GM23338 (cell line): ENCODE data around the gene MVP.

ENCODE experiments used
- TF ChIP-seq, protein P1 (sequence below): IDR thresholded peaks from one replicate; pipeline ENCODE4 v1.6.1; 2018; ENCODE audit warnings: antibody characterized with exemption; ENCODE audit not compliant: unreplicated experiment
- TF ChIP-seq, protein P2 (sequence below), 2 experiments: fragments of 200-600 bp in 1 of 2; sonication (generic) in 1 of 2; conservative IDR thresholded peaks; 2 replicates each; pipeline versions ENCODE4 v1.5.1 to v1.6.1; 2016 to 2017; ENCODE audit warnings: antibody characterized with exemption in 2 of 2, low read depth in 2 of 2, mild to moderate bottlenecking in 2 of 2, moderate library complexity in 1 of 2

DNA sequence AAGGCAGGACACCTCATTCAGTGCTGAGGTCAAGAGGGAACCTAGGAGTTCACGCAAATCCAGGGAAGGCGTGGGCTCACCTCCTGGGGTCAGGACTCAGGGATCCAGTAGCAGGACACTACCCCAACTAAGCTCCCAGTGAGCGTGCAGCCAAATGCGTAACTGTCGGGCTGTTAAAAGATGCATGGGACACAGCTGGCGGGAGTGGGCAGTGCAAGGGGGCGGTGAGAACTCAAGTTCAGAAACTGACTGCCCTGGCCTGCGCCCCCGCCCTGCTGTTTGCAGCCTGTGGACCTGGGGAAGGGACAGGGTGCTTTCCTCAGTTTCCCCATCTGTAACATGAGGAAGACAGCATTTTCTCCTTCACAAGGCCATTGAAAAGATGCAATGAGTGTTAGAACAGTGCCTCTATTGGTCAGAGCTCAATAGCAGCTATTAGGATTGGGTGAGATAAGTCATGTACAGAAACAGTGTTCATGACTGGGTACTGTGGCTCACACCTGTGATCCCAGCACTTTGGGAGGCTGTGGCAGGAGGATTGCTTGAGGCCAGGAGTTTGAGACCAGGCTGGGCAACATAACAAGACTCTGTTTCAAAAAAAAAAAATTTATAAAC is 22.6 kb downstream of the MVP start:
- TF ChIP-seq, protein P1, sequence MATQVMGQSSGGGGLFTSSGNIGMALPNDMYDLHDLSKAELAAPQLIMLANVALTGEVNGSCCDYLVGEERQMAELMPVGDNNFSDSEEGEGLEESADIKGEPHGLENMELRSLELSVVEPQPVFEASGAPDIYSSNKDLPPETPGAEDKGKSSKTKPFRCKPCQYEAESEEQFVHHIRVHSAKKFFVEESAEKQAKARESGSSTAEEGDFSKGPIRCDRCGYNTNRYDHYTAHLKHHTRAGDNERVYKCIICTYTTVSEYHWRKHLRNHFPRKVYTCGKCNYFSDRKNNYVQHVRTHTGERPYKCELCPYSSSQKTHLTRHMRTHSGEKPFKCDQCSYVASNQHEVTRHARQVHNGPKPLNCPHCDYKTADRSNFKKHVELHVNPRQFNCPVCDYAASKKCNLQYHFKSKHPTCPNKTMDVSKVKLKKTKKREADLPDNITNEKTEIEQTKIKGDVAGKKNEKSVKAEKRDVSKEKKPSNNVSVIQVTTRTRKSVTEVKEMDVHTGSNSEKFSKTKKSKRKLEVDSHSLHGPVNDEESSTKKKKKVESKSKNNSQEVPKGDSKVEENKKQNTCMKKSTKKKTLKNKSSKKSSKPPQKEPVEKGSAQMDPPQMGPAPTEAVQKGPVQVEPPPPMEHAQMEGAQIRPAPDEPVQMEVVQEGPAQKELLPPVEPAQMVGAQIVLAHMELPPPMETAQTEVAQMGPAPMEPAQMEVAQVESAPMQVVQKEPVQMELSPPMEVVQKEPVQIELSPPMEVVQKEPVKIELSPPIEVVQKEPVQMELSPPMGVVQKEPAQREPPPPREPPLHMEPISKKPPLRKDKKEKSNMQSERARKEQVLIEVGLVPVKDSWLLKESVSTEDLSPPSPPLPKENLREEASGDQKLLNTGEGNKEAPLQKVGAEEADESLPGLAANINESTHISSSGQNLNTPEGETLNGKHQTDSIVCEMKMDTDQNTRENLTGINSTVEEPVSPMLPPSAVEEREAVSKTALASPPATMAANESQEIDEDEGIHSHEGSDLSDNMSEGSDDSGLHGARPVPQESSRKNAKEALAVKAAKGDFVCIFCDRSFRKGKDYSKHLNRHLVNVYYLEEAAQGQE = no peak
- TF ChIP-seq, protein P2, sequence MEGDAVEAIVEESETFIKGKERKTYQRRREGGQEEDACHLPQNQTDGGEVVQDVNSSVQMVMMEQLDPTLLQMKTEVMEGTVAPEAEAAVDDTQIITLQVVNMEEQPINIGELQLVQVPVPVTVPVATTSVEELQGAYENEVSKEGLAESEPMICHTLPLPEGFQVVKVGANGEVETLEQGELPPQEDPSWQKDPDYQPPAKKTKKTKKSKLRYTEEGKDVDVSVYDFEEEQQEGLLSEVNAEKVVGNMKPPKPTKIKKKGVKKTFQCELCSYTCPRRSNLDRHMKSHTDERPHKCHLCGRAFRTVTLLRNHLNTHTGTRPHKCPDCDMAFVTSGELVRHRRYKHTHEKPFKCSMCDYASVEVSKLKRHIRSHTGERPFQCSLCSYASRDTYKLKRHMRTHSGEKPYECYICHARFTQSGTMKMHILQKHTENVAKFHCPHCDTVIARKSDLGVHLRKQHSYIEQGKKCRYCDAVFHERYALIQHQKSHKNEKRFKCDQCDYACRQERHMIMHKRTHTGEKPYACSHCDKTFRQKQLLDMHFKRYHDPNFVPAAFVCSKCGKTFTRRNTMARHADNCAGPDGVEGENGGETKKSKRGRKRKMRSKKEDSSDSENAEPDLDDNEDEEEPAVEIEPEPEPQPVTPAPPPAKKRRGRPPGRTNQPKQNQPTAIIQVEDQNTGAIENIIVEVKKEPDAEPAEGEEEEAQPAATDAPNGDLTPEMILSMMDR (conservative IDR thresholded peaks at IDR 0.05; ENCODE audit: low read depth in 2 of 2) = peak; percentile 19; a peak in 2 of 4 replicates
